CD4-positive, alpha-beta memory T cell (primary cell): Measurements from ENCODE around the gene ACKR4. TPM values are rescaled to one million over a fixed set of nuclear protein-coding genes. Genes with fewer than 3 reads are reported as not detected.

Experiments used
- CTCF ChIA-PET: fragments of 350-600 bp; sonication (Branson Sonifier 250); formaldehyde crosslinking; loops from one replicate; lab custom pipeline; 2021; ENCODE audit warnings: inconsistent platforms; ENCODE audit not compliant: partially characterized antibody; lab: Charles Lee
- POLR2A ChIA-PET: fragments of 350-600 bp; sonication (Branson Sonifier 250); formaldehyde crosslinking; loops from one replicate; lab custom pipeline; 2021; ENCODE audit not compliant: partially characterized antibody; lab: Charles Lee
- DNase-seq, 5 donors: peaks; one replicate each; pipeline versions ENCODE4 v3.0.0 to v3.0.0-alpha.2; 2020 to 2022; ENCODE audit warnings: mixed read lengths in 1 of 5
- H3K27ac ChIP-seq: one replicate; pipeline ENCODE4 v1.7.0; 2013; ENCODE audit warnings: low read depth, low read length
- H3K27me3 ChIP-seq: 2 replicates; pipeline ENCODE4 v1.7.0; 2013; ENCODE audit warnings: mild to moderate bottlenecking, low read length, moderate library complexity; ENCODE audit not compliant: insufficient read depth
- H3K36me3 ChIP-seq: 2 replicates; pipeline ENCODE4 v1.7.0; 2013; ENCODE audit warnings: mild to moderate bottlenecking, low read length, moderate library complexity; ENCODE audit not compliant: insufficient read depth
- H3K4me1 ChIP-seq: 2 replicates; pipeline ENCODE4 v1.7.0; 2013; ENCODE audit warnings: mild to moderate bottlenecking, low read length, moderate library complexity; ENCODE audit not compliant: insufficient read depth
- H3K4me3 ChIP-seq, 2 donors: one replicate each; pipeline ENCODE4 v1.7.0; 2013; ENCODE audit warnings: low read length in 2 of 2, mild to moderate bottlenecking in 1 of 2
- H3K9me3 ChIP-seq, 2 donors: one replicate each; pipeline ENCODE4 v1.7.0; 2013; ENCODE audit warnings: low read length in 2 of 2, control low read depth in 1 of 2; ENCODE audit not compliant: control insufficient read depth in 1 of 2
- H3K27ac Mint-ChIP-seq, 7 donors: one replicate each; pipeline ENCODE4 v1.8.0; 2020 to 2021; ENCODE audit warnings: mixed read lengths in 7 of 7, mild to moderate bottlenecking in 6 of 7, inconsistent platforms in 3 of 7, moderate library complexity in 3 of 7
- H3K27me3 Mint-ChIP-seq, 2 donors: one replicate each; pipeline ENCODE4 v1.8.0; 2020 to 2021; ENCODE audit warnings: mixed read lengths in 2 of 2
- H3K36me3 Mint-ChIP-seq, 2 donors: one replicate each; pipeline ENCODE4 v1.8.0; 2020 to 2021; ENCODE audit warnings: mixed read lengths in 2 of 2, inconsistent platforms in 1 of 2, mild to moderate bottlenecking in 1 of 2
- H3K4me1 Mint-ChIP-seq, 4 donors: one replicate each; pipeline ENCODE4 v1.8.0; 2020 to 2021; ENCODE audit warnings: mixed read lengths in 4 of 4, mild to moderate bottlenecking in 1 of 4
- H3K4me3 Mint-ChIP-seq, 8 donors: one replicate each; pipeline ENCODE4 v1.8.0; 2020 to 2021; ENCODE audit warnings: mixed read lengths in 8 of 8, mild to moderate bottlenecking in 7 of 8, moderate library complexity in 6 of 8, inconsistent platforms in 3 of 8
- H3K9me3 Mint-ChIP-seq, 8 donors: one replicate each; pipeline ENCODE4 v1.8.0; 2020 to 2021; ENCODE audit warnings: mixed read lengths in 8 of 8, mild to moderate bottlenecking in 5 of 8, inconsistent platforms in 3 of 8, moderate library complexity in 1 of 8
- intact Hi-C: fragments of 100-400 bp; cut with micrococcal nuclease; formaldehyde crosslinking; loops from one replicate; pipeline ENCODE4 v1.15.1; 2023
- polyA plus RNA-seq, 2 donors: library from polyadenylated mRNA; unstranded; fragments of 300-500 nt; fragmentation: Illumina TruSeq; gene quantifications; one replicate each; pipeline ENCODE4 v1.2.3, GENCODE V29; 2021
- total RNA-seq, 2 experiments: library from RNA; stranded (reverse); gene quantifications; one replicate each; pipeline ENCODE4 v1.2.3, GENCODE V29; 2021

Gene ACKR4
- total and polyA plus RNA-seq, 4 experiments from 2014 or later = 0.17 to 0.22 TPM; not detected in 2

GRCh38 chr3:132623646-132624045 lies 26.6 kb downstream of the ACKR4 start:
- peaks cover 0 to 2% (median 0%) of the 10 kb centered on the region in 8 donors for H3K9me3 Mint-ChIP-seq
- no peak overlapping the region for H3K27ac Mint-ChIP-seq
- peaks cover 36 to 46% of the 10 kb centered on the region in 2 donors for H3K36me3 Mint-ChIP-seq
- peaks cover 4% of the 10 kb centered on the region for H3K36me3 ChIP-seq
- H3K27me3 ChIP-seq = no peaks in the 10 kb centered on the region
- intact Hi-C loops = no loop called here
- no peak overlapping the region for H3K27ac ChIP-seq
- ChIA-PET CTCF (interaction anchor here (1.3 kb wide), 1 partner anchor 88 kb away, joined by 3 read pairs; no protein-coding TSS in a partner anchor), POLR2A (no interaction called here)
- no peaks in the 10 kb centered on the region for H3K4me1 ChIP-seq
- no peak overlapping the region for H3K4me3 Mint-ChIP-seq
- H3K4me3 ChIP-seq = no peak overlapping the region
- DNase-seq = no peak
- H3K9me3 ChIP-seq = no peaks in the 10 kb centered on the region
- peaks cover 0 to 4% (median 3%) of the 10 kb centered on the region in 4 donors for H3K4me1 Mint-ChIP-seq
- no peaks in the 10 kb centered on the region for H3K27me3 Mint-ChIP-seq

GRCh38 chr3:132624790-132625189 lies 27.7 kb downstream of the ACKR4 start:
- Histone ChIP-seq H3K36me3 (peaks cover 4% of the 10 kb centered on the region), H3K9me3 (no peaks in the 10 kb centered on the region), H3K4me1 (no peaks in the 10 kb centered on the region), H3K27ac (no peak overlapping the region), H3K27me3 (no peaks in the 10 kb centered on the region), H3K4me3 (no peak overlapping the region)
- peak overlapping the region in 1 of 7 donors; percentile 13 for H3K27ac Mint-ChIP-seq
- H3K4me1 Mint-ChIP-seq = peaks cover 0 to 4% (median 3%) of the 10 kb centered on the region in 4 donors
- peaks cover 39 to 46% of the 10 kb centered on the region in 2 donors for H3K36me3 Mint-ChIP-seq
- no peak overlapping the region for H3K4me3 Mint-ChIP-seq
- H3K27me3 Mint-ChIP-seq = no peaks in the 10 kb centered on the region
- ChIA-PET POLR2A (no interaction called here), CTCF (no interaction called here)
- no peak for DNase-seq
- intact Hi-C loops = no loop called here
- peaks cover 0 to 2% (median 0%) of the 10 kb centered on the region in 8 donors for H3K9me3 Mint-ChIP-seq

- no peak overlapping the region for H3K4me3 Mint-ChIP-seq
Measured at GRCh38 chr3:132625613-132626012, 28.5 kb downstream of the ACKR4 start.

GRCh38 chr3:132626955-132627354 lies 29.9 kb downstream of the ACKR4 start:
- POLR2A ChIA-PET = no interaction called here
- Histone ChIP-seq H3K27me3 (no peaks in the 10 kb centered on the region), H3K36me3 (peaks cover 4% of the 10 kb centered on the region), H3K9me3 (no peaks in the 10 kb centered on the region), H3K4me3 (no peak overlapping the region), H3K4me1 (no peaks in the 10 kb centered on the region), H3K27ac (no peak overlapping the region)
- CTCF ChIA-PET = interaction anchor here (1.1 to 1.5 kb wide), 3 partner anchors 9 to 16 kb away, joined by 3 to 6 read pairs (median 3); no protein-coding TSS in a partner anchor
- Mint-ChIP-seq H3K4me3 (no peak overlapping the region), H3K27ac (no peak overlapping the region), H3K27me3 (no peaks in the 10 kb centered on the region), H3K36me3 (peaks cover 33 to 38% of the 10 kb centered on the region in 2 donors), H3K9me3 (no peaks in the 10 kb centered on the region), H3K4me1 (peaks cover 0 to 3% (median 1%) of the 10 kb centered on the region in 4 donors)
- intact Hi-C loops = no loop called here
- no peak for DNase-seq

More at GRCh38 chr3:132625613-132626012, 28.5 kb downstream of the ACKR4 start:
- no peak for DNase-seq
- Histone ChIP-seq H3K9me3 (no peaks in the 10 kb centered on the region), H3K27me3 (no peaks in the 10 kb centered on the region), H3K36me3 (peaks cover 4% of the 10 kb centered on the region), H3K27ac (no peak overlapping the region), H3K4me3 (no peak overlapping the region), H3K4me1 (no peaks in the 10 kb centered on the region)
- no peak overlapping the region for H3K27ac Mint-ChIP-seq
- peaks cover 0 to 3% (median 2%) of the 10 kb centered on the region in 4 donors for H3K4me1 Mint-ChIP-seq
- peaks cover 0 to 2% (median 0%) of the 10 kb centered on the region in 8 donors for H3K9me3 Mint-ChIP-seq
- ChIA-PET CTCF (interaction anchor here (1.5 kb wide), 1 partner anchor 18 kb away, joined by 6 read pairs; no protein-coding TSS in a partner anchor), POLR2A (no interaction called here)
- peaks cover 41 to 47% of the 10 kb centered on the region in 2 donors for H3K36me3 Mint-ChIP-seq
- intact Hi-C loops = no loop called here
- H3K27me3 Mint-ChIP-seq = no peaks in the 10 kb centered on the region

GRCh38 chr3:132628157-132628556 lies 31.1 kb downstream of the ACKR4 start:
- DNase-seq = no peak
- Mint-ChIP-seq H3K9me3 (no peaks in the 10 kb centered on the region), H3K36me3 (peaks cover 35 to 42% of the 10 kb centered on the region in 2 donors), H3K27ac (no peak overlapping the region), H3K4me3 (no peak overlapping the region), H3K27me3 (no peaks in the 10 kb centered on the region), H3K4me1 (peaks cover 0 to 3% (median 0%) of the 10 kb centered on the region in 4 donors)
- intact Hi-C loops = no loop called here
- POLR2A ChIA-PET = no interaction called here
- CTCF ChIA-PET = no interaction called here
- Histone ChIP-seq H3K36me3 (peaks cover 4% of the 10 kb centered on the region), H3K9me3 (no peaks in the 10 kb centered on the region), H3K27ac (no peak overlapping the region), H3K4me3 (no peak overlapping the region), H3K27me3 (no peaks in the 10 kb centered on the region), H3K4me1 (no peaks in the 10 kb centered on the region)

- no peaks in the 10 kb centered on the region for H3K4me1 ChIP-seq
- H3K36me3 ChIP-seq = peaks cover 4% of the 10 kb centered on the region
- H3K27me3 ChIP-seq = no peaks in the 10 kb centered on the region
- intact Hi-C loops = no loop called here
- peaks cover 0 to 2% (median 0%) of the 10 kb centered on the region in 4 donors for H3K4me1 Mint-ChIP-seq
- DNase-seq = no peak
- H3K27me3 Mint-ChIP-seq = no peaks in the 10 kb centered on the region
- ChIA-PET POLR2A (no interaction called here), CTCF (no interaction called here)
- no peak overlapping the region for H3K4me3 ChIP-seq
- no peak overlapping the region for H3K4me3 Mint-ChIP-seq
- H3K9me3 ChIP-seq = no peaks in the 10 kb centered on the region
- H3K9me3 Mint-ChIP-seq = no peaks in the 10 kb centered on the region
- H3K36me3 Mint-ChIP-seq = peaks cover 34 to 40% of the 10 kb centered on the region in 2 donors
- H3K27ac Mint-ChIP-seq = no peak overlapping the region
- H3K27ac ChIP-seq = no peak overlapping the region
Measured at GRCh38 chr3:132629928-132630327, 32.9 kb downstream of the ACKR4 start.

GRCh38 chr3:132630612-132631011 lies 33.5 kb downstream of the ACKR4 start:
- Histone ChIP-seq H3K4me1 (no peaks in the 10 kb centered on the region), H3K4me3 (no peak overlapping the region), H3K27me3 (no peaks in the 10 kb centered on the region), H3K9me3 (no peaks in the 10 kb centered on the region), H3K27ac (no peak overlapping the region), H3K36me3 (peaks cover 4% of the 10 kb centered on the region)
- H3K9me3 Mint-ChIP-seq = no peaks in the 10 kb centered on the region
- ChIA-PET POLR2A (no interaction called here), CTCF (no interaction called here)
- no peak for DNase-seq
- no peaks in the 10 kb centered on the region for H3K27me3 Mint-ChIP-seq
- peaks cover 38 to 43% of the 10 kb centered on the region in 2 donors for H3K36me3 Mint-ChIP-seq
- intact Hi-C loops = no loop called here
- no peak overlapping the region for H3K27ac Mint-ChIP-seq
- no peak overlapping the region for H3K4me3 Mint-ChIP-seq
- H3K4me1 Mint-ChIP-seq = no peaks in the 10 kb centered on the region
